Tibial artery (tissue), 4 donors: ENCODE results near the gene TRIM39.

Experiments
- DNase-seq, 2 donors: peaks; one replicate each; pipeline ENCODE4 v3.0.0-alpha.2; 2019
- H3K27ac ChIP-seq, 2 donors: fragments of 200-600 bp; sonication (generic) in 1 of 2; 1 replicate in 1 of 2; 2 replicates in 1 of 2; pipeline ENCODE4 v1.5.1; 2018 to 2019; ENCODE audit warnings: mild to moderate bottlenecking in 1 of 2
- H3K27me3 ChIP-seq, 2 donors: fragments of 200-600 bp; sonication (generic) in 1 of 2; one replicate each; pipeline versions ENCODE4 v1.5.1 to v1.6.0; 2016 to 2019
- H3K36me3 ChIP-seq, 3 donors: fragments of 200-600 bp; sonication (generic) in 2 of 3; one replicate each; pipeline ENCODE4 v1.5.1; 2016 to 2019; ENCODE audit warnings: mild to moderate bottlenecking in 2 of 3
- H3K4me1 ChIP-seq, 4 donors: fragments of 200-600 bp; sonication (generic) in 2 of 4; 1 replicate in 3 of 4; 2 replicates in 1 of 4; pipeline ENCODE4 v1.5.1; 2016 to 2019
- H3K4me3 ChIP-seq, 2 donors: fragments of 200-600 bp; sonication (generic) in 1 of 2; 1 replicate in 1 of 2; 2 replicates in 1 of 2; pipeline ENCODE4 v1.5.1; 2018 to 2019; ENCODE audit warnings: mild to moderate bottlenecking in 2 of 2
- H3K9me3 ChIP-seq, 3 donors: fragments of 200-600 bp; sonication (generic) in 1 of 3; one replicate each; pipeline ENCODE4 v1.5.1; 2016 to 2019
- CTCF ChIP-seq, 2 experiments: fragments of 200-600 bp in 1 of 2; fragments of 450-650 bp in 1 of 2; IDR thresholded peaks; one replicate each; pipeline ENCODE4 v1.5.1; 2017 to 2019; ENCODE audit warnings: antibody characterized with exemption in 2 of 2, mild to moderate bottlenecking in 1 of 2, moderate library complexity in 1 of 2
- intact Hi-C: fragments of 100-400 bp; cut with DNase I; formaldehyde crosslinking; loops from one replicate; pipeline ENCODE4 v1.15.0; 2023; ENCODE audit warnings: low total_unique reads

TRIM39 gene

GRCh38 chr6:30357678-30358540 is 31.2 kb downstream of the TRIM39 start:
- Histone ChIP-seq H3K27me3 (peaks cover 0 to 57% of the 10 kb centered on the region in 2 donors), H3K27ac (no peak overlapping the region), H3K4me1 (peaks cover 0 to 10% (median 3%) of the 10 kb centered on the region in 4 donors), H3K4me3 (no peak overlapping the region), H3K9me3 (no peaks in the 10 kb centered on the region), H3K36me3 (no peaks in the 10 kb centered on the region)
- intact Hi-C loops: no loop called here
- peak; percentile 29 to 47 for TF ChIP-seq CTCF (IDR thresholded peaks at IDR 0.05)
- no peak for DNase-seq

- Histone ChIP-seq H3K27ac (no peak overlapping the region), H3K4me1 (peaks cover 0 to 10% (median 3%) of the 10 kb centered on the region in 4 donors), H3K9me3 (no peaks in the 10 kb centered on the region), H3K4me3 (no peak overlapping the region), H3K27me3 (peaks cover 0 to 60% of the 10 kb centered on the region in 2 donors), H3K36me3 (no peaks in the 10 kb centered on the region)
- no peak for TF ChIP-seq CTCF (IDR thresholded peaks at IDR 0.05)
- intact Hi-C loops: no loop called here
- DNase-seq: no peak
Observed at GRCh38 chr6:30359276-30359675, 32.5 kb downstream of the TRIM39 start.

GRCh38 chr6:30360139-30360538 is 33.4 kb downstream of the TRIM39 start:
- intact Hi-C loops: no loop called here
- DNase-seq: no peak
- Histone ChIP-seq H3K27ac (no peak overlapping the region), H3K36me3 (no peaks in the 10 kb centered on the region), H3K9me3 (no peaks in the 10 kb centered on the region), H3K4me1 (peaks cover 0 to 10% (median 3%) of the 10 kb centered on the region in 4 donors), H3K4me3 (no peak overlapping the region), H3K27me3 (peaks cover 0 to 64% of the 10 kb centered on the region in 2 donors)
- no peak for TF ChIP-seq CTCF (IDR thresholded peaks at IDR 0.05)

GRCh38 chr6:30361661-30362060 is 34.9 kb downstream of the TRIM39 start:
- H3K4me1 ChIP-seq: peaks cover 0 to 10% (median 3%) of the 10 kb centered on the region in 4 donors
- no peak for DNase-seq
- H3K9me3 ChIP-seq: no peaks in the 10 kb centered on the region
- TF ChIP-seq CTCF (IDR thresholded peaks at IDR 0.05): no peak
- H3K27me3 ChIP-seq: peaks cover 0 to 68% of the 10 kb centered on the region in 2 donors
- intact Hi-C loops: no loop called here
- no peak overlapping the region for H3K27ac ChIP-seq
- no peak overlapping the region for H3K4me3 ChIP-seq
- H3K36me3 ChIP-seq: no peaks in the 10 kb centered on the region

DNA sequence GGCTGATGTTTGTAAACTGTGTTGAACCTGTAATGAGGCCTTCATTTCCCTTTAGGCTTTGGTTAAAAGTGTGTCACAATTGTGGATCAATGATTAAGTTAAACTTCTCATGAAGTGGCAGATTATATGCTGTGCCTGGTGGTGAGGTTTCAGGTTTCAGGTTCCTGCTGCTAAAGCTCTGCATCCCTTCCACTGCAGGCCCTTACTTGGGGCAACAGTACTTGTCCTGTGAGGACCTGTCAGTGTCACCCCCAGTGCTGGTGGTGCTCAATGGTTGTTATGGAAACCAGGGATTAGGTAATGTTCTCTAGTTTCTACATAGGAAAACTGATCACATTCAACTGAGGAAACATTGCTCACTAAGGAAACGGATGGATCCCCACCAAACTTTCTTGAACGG is 36.7 kb downstream of the TRIM39 start:
- Histone ChIP-seq H3K27me3 (peaks cover 0 to 65% of the 10 kb centered on the region in 2 donors), H3K36me3 (no peaks in the 10 kb centered on the region), H3K9me3 (no peaks in the 10 kb centered on the region), H3K27ac (no peak overlapping the region), H3K4me1 (no peaks in the 10 kb centered on the region), H3K4me3 (no peak overlapping the region)
- no peak for TF ChIP-seq CTCF (IDR thresholded peaks at IDR 0.05)
- intact Hi-C loops: no loop called here
- DNase-seq: no peak
